GM12873 (cell line): ENCODE measurements around the gene IL1RAPL1.

ENCODE experiments used
- CTCF ChIP-seq: IDR thresholded peaks from 2 replicates; pipeline ENCODE4 v1.5.1; 2012; ENCODE audit warnings: low read depth, mild to moderate bottlenecking, moderate library complexity, low read length, control low read depth; ENCODE audit not compliant: insufficient read depth; ENCODE audit errors: missing control alignments

IL1RAPL1 gene

GRCh38 chrX:29397506-29397905 is 810.3 kb downstream of the IL1RAPL1 start:
- no peak for TF ChIP-seq CTCF

GRCh38 chrX:29407357-29407756 is 820.1 kb downstream of the IL1RAPL1 start:
- no peak for TF ChIP-seq CTCF

- no peak for TF ChIP-seq CTCF
These were observed 832.7 kb downstream of the IL1RAPL1 start for GRCh38 chrX:29419774-29420553.

- no peak for TF ChIP-seq CTCF
These were observed 834.8 kb downstream of the IL1RAPL1 start for GRCh38 chrX:29422034-29422433.

GRCh38 chrX:29431895-29432294 is 844.6 kb downstream of the IL1RAPL1 start:
- no peak for TF ChIP-seq CTCF

- TF ChIP-seq CTCF: no peak
These were observed 845.3 kb downstream of the IL1RAPL1 start for GRCh38 chrX:29432534-29432933.

- no peak for TF ChIP-seq CTCF
These were observed 847.7 kb downstream of the IL1RAPL1 start for GRCh38 chrX:29434939-29435338.

- no peak for TF ChIP-seq CTCF
These were observed 848.1 kb downstream of the IL1RAPL1 start for GRCh38 chrX:29435396-29435795.
